Memory B cell (primary cell): ENCODE results near the gene PPP2R1B.
"Not testable (repeated sequence)": the region's sequence is repeated elsewhere in the genome, so short reads cannot be mapped to it uniquely, and the experiment has no call there.

Experiments
- ATAC-seq: fragments of 150-1000 bp; cut with Tn5 transposase; 2 replicates; pipeline ENCODE4 v1.10.0; 2021; ENCODE audit warnings: low read depth, mild to moderate bottlenecking, moderate library complexity
- DNase-seq, 2 donors: peaks; one replicate each; pipeline ENCODE4 v3.0.0; 2022; ENCODE audit warnings: low spot score in 2 of 2
- H3K27ac Mint-ChIP-seq: one replicate; pipeline ENCODE4 v1.8.0; 2022; ENCODE audit warnings: mild to moderate bottlenecking, moderate library complexity, mixed read lengths
- H3K27me3 Mint-ChIP-seq: one replicate; pipeline ENCODE4 v1.8.0; 2022; ENCODE audit warnings: mixed read lengths
- H3K36me3 Mint-ChIP-seq: one replicate; pipeline ENCODE4 v1.8.0; 2022; ENCODE audit warnings: mild to moderate bottlenecking, mixed read lengths
- H3K4me1 Mint-ChIP-seq: one replicate; pipeline ENCODE4 v1.8.0; 2022; ENCODE audit warnings: mixed read lengths
- H3K4me3 Mint-ChIP-seq: one replicate; pipeline ENCODE4 v1.8.0; 2022; ENCODE audit warnings: mild to moderate bottlenecking, moderate library complexity, mixed read lengths
- H3K9me3 Mint-ChIP-seq: one replicate; pipeline ENCODE4 v1.8.0; 2022; ENCODE audit warnings: mixed read lengths

Gene PPP2R1B

DNA sequence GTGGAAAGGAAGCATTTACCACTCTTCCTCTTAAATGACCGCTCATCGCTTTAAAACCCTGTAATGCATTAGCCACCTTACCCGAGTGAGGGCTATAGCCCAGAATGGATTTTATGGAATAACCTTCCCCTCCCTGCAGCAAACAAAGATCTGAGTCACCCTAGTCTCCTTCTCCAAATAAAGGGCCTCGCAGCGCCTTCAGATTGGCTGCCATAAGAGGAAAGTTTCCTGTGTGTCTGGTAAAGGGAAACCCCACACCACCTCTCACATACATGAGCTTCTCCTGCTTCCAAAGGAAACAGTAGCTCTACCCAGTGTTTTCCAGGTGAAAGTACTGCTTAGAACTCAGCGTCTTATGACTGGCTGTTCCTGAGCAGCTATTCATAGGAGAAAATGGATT is 47.8 kb downstream of the PPP2R1B start:
- ATAC-seq = no peak
- no peak overlapping the region for H3K4me3 Mint-ChIP-seq
- H3K36me3 Mint-ChIP-seq = peaks cover 49% of the 10 kb centered on the region
- H3K9me3 Mint-ChIP-seq = peaks cover 6% of the 10 kb centered on the region
- peaks cover 20% of the 10 kb centered on the region for H3K4me1 Mint-ChIP-seq
- no peaks in the 10 kb centered on the region for H3K27me3 Mint-ChIP-seq
- H3K27ac Mint-ChIP-seq = no peak overlapping the region
- no peak for DNase-seq

DNA sequence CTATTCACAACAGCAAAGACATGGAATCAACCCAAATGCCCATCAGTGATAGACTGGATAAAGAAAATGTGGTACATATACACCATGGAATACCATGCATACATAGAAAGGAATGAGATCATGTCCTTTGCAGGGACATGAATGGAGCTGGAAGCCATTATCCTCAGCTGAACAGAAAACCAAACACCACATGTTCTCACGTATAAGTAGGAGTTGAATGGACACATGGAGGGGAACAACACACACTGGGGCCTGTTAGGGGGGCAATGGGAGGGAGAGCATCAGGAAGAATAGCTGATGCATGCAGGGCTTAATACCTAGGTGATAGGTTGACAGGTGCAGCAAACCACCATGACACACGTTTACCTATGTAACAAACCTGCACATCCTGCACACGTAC is 48.5 kb downstream of the PPP2R1B start:
- H3K4me3 Mint-ChIP-seq, ATAC-seq, H3K9me3 Mint-ChIP-seq, DNase-seq, H3K27me3 Mint-ChIP-seq, H3K27ac Mint-ChIP-seq: not testable (repeated sequence)
- peaks cover 20% of the 10 kb centered on the region for H3K4me1 Mint-ChIP-seq
- H3K36me3 Mint-ChIP-seq = peaks cover 43% of the 10 kb centered on the region

DNA sequence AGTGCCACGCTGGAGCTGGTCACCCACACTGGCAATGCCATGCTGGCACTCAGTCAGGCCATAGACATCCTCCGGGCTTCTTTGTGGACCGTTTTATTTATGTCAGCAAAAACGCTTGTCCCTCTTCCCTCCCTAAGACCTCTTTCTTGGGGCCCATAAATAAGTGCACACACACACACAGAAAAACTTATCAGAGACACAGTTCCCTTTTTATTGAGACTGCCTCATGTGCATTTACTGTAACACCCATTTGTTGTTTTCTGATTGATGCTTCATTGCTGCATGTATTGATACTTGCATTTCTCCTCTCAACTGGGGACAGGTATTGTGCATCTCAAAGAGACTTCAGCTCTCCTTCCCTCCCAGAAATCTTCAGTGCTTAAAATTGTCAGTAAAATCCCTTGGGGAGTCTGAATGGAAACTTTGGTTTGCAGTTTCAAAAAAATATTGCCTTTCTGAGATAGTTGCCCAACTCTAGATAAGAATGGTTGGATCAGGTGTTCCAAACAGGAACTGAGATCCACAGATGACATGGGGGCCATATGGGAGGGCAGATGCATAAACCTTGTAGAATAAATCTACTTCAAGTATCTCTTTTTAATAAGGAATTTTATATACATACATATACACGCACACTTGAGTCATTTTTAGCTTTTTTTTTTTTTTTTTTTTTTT is 50.9 kb downstream of the PPP2R1B start:
- Mint-ChIP-seq H3K27ac (peak overlapping the region; percentile 47), H3K4me3 (no peak overlapping the region), H3K36me3 (peaks cover 46% of the 10 kb centered on the region), H3K4me1 (peaks cover 20% of the 10 kb centered on the region), H3K9me3 (peaks cover 6% of the 10 kb centered on the region), H3K27me3 (no peaks in the 10 kb centered on the region)
- no peak for ATAC-seq
- no peak for DNase-seq

DNA sequence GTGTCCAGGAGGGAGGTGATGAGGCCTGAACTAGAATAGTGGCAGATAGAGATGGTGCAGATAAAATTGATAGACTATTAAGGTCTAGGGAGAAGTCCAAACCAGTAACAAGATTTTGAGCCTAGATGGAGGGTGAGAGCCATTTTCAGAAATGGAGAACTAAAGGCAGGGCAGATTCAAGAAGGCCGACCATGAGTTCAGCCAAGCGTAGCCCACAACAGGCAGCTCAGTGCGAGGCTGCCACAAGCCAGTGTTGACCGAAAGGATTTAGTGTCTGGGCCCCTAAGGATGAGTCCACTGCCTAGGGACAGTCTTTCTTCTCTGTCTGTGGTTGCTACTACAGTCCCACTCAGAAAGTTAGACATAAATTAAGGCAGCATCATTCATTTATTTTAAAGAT is 51.7 kb downstream of the PPP2R1B start:
- no peaks in the 10 kb centered on the region for H3K27me3 Mint-ChIP-seq
- H3K4me3 Mint-ChIP-seq = no peak overlapping the region
- ATAC-seq (peak; percentile 63), DNase-seq (no peak)
- peaks cover 20% of the 10 kb centered on the region for H3K4me1 Mint-ChIP-seq
- H3K27ac Mint-ChIP-seq = peak overlapping the region; percentile 47
- H3K9me3 Mint-ChIP-seq = peaks cover 6% of the 10 kb centered on the region
- H3K36me3 Mint-ChIP-seq = peaks cover 45% of the 10 kb centered on the region

DNA sequence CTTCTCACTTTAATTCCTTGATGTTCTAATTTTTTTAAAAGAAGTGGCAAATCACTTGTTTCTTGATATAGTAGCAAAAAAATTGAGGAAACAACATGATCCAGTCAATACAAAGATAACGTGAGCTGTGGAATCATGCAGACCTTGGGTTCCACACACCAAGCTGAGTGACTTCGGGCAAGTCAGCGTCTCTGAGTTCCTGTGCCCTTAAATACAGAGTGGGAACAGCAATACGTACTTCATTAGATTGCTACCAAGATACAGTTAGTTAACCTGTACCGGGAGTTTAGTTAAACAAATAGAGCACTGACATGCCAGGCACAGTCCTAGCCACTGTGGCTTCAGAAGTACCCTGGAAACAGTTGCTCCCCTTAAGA is 58.5 kb downstream of the PPP2R1B start:
- ATAC-seq (no peak), DNase-seq (no peak)
- no peak overlapping the region for H3K4me3 Mint-ChIP-seq
- no peak overlapping the region for H3K27ac Mint-ChIP-seq
- peaks cover 46% of the 10 kb centered on the region for H3K36me3 Mint-ChIP-seq
- H3K27me3 Mint-ChIP-seq = no peaks in the 10 kb centered on the region
- no peaks in the 10 kb centered on the region for H3K9me3 Mint-ChIP-seq
- no peaks in the 10 kb centered on the region for H3K4me1 Mint-ChIP-seq

DNA sequence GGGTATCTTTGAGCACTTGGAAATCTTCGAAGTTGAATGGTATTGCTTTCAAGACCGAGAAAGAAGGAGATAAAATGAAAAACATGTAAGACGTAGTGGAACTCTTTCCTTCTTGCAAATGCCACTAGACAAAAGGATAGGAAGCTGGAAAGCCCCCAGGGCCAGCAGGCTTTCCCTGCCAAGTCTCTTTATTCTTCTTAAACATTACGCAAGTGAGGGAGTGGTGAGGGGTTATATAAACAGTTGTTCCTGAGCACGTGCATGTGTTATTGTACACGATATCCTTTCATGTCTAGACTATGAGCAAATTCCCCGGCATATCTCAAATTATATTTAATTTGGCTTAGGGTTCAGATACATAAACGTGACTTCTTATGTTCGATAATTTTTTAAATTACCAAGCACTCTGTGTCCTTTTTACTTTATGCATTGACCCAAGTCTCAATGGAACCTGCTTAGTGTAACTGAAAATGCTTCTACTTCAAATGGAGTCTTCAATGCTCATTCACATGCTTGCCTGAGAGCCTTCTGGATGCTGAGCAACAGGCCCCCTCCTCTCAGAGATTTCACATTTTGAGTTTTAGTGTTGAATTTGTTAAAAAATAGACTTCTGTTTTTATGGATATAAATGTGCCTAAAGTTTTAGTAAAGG is 59.0 kb downstream of the PPP2R1B start:
- Mint-ChIP-seq H3K27ac (no peak overlapping the region), H3K9me3 (no peaks in the 10 kb centered on the region), H3K36me3 (peaks cover 41% of the 10 kb centered on the region), H3K27me3 (no peaks in the 10 kb centered on the region), H3K4me1 (no peaks in the 10 kb centered on the region), H3K4me3 (no peak overlapping the region)
- ATAC-seq (no peak), DNase-seq (no peak)

DNA sequence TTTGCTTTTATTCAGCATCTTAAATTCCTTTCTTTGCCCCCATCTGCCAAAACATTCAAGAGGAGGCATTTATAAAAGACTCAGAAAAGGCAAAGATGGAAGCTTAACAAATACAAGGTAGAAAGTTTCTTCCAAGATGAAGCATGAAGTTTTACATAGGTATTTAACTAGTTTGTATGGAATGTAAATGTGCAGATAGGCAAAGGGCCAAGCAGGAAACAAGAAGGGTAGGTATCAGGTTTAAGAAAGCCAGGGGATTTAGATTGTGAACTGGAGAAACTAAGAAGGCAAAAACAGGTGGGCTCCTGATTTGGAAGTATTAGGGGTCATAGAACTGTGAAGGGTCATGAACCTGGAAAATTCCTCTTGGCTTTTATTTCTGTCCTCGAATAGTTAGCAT is 62.6 kb downstream of the PPP2R1B start:
- H3K4me3 Mint-ChIP-seq = no peak overlapping the region
- DNase-seq (no peak), ATAC-seq (no peak)
- H3K36me3 Mint-ChIP-seq = peaks cover 31% of the 10 kb centered on the region
- no peak overlapping the region for H3K27ac Mint-ChIP-seq
- H3K27me3 Mint-ChIP-seq = no peaks in the 10 kb centered on the region
- no peaks in the 10 kb centered on the region for H3K9me3 Mint-ChIP-seq
- no peaks in the 10 kb centered on the region for H3K4me1 Mint-ChIP-seq

DNA sequence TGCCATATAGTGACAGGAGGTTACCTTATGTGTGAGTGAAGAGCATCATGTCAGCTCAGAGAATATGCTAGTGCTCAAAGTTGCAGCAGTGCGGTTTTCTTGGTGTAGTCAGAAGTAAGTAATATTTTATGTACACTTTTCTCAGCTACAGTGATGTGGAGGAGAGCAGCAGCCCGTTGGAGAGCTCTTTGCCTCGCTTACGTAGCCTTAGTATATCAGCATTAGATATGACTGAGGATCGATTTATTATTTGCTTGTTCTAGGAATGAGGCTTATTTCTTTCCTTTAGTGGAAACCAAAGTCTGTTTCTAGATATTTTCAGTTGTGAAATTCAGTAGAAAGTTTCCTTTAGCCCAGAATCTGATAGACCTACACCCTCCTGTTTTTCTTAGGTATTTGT is 63.6 kb downstream of the PPP2R1B start:
- no peaks in the 10 kb centered on the region for H3K27me3 Mint-ChIP-seq
- peaks cover 31% of the 10 kb centered on the region for H3K36me3 Mint-ChIP-seq
- no peak overlapping the region for H3K4me3 Mint-ChIP-seq
- no peak for DNase-seq
- H3K27ac Mint-ChIP-seq = no peak overlapping the region
- peaks cover under 1% of the 10 kb centered on the region for H3K4me1 Mint-ChIP-seq
- no peak for ATAC-seq
- no peaks in the 10 kb centered on the region for H3K9me3 Mint-ChIP-seq

DNA sequence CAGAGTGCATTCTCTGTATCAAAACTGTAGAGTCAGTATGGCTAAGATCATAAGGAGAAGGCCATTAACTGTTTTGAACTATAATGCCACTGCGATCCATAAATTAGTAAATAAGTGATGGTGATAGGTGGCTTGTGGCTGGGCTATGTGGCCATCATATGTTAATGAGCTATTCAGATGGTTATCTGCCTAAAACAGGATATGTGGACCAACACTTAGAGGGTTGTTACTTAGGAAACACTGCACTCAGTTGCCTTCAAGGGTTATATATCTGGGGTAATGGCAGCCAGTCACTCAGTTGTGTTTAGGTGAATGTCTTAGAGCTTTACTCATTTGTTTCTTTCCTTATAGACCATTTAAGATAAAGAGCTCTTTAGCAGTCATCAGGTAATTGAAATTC is 66.0 kb downstream of the PPP2R1B start:
- peaks cover 20% of the 10 kb centered on the region for H3K36me3 Mint-ChIP-seq
- no peak for DNase-seq
- H3K27ac Mint-ChIP-seq = no peak overlapping the region
- no peaks in the 10 kb centered on the region for H3K27me3 Mint-ChIP-seq
- H3K4me1 Mint-ChIP-seq = peaks cover 2% of the 10 kb centered on the region
- no peaks in the 10 kb centered on the region for H3K9me3 Mint-ChIP-seq
- no peak for ATAC-seq
- no peak overlapping the region for H3K4me3 Mint-ChIP-seq

DNA sequence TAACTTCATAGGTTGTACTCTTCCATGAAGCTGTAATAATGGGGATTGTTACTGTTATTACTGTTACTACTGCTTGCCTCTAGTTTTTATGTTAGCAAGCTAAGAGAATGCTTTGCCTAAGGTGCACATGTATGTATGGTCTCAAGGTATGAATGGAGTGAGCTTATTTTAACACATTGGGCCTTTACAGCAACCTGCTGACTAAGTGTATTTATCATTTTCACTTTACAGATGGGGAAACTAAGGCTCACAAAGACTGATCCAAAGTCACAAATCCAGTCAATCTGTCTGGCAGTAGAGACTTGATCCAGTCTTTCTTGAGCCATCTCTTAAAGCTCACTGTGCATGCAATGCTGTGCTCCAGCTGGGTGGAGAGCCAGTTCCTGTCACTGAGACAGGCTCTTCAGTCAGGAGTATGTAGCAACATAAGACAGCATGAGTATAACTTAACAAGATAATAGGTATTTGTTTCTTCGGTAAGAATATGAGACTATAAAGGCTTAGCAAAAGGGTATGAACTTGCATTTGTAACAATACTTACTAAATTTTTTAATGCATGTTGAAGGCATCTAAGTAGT is 66.5 kb downstream of the PPP2R1B start:
- ATAC-seq = no peak
- H3K4me1 Mint-ChIP-seq = peaks cover 4% of the 10 kb centered on the region
- DNase-seq = no peak
- H3K4me3 Mint-ChIP-seq = no peak overlapping the region
- no peaks in the 10 kb centered on the region for H3K27me3 Mint-ChIP-seq
- H3K36me3 Mint-ChIP-seq = peaks cover 17% of the 10 kb centered on the region
- H3K9me3 Mint-ChIP-seq = no peaks in the 10 kb centered on the region
- H3K27ac Mint-ChIP-seq = no peak overlapping the region

DNA sequence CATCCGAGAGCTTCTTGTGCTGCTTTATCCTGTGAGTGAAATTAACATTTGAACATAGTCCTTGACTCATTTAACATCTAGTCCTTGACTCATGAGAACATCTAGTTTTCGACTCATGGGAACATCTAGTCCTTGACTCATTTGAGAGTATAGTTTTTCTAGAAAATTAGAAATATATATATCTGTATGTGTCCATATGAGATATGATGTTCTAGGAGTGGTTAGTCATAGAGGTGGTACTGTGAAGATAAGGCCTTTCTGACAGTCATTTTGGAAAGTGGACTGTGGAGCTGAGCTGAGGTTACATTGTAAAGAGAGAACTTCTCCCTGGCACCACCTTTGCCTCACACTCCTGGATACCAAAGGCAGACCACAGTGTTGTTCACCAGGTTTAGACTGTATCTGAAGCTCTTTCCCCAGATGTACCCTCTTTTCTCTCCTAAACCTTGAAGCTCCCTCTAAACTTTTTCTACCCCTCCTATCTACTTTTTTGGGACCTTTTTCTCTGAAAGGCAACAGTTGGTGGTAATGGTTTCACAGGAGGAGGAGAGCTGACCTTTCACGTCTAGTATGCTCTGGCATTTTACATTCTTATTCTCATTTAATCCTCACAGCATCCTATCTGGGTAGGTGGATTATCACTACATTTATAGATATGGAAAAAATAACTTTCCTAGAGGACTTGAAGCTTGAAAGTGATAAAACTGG is 67.2 kb downstream of the PPP2R1B start:
- DNase-seq = no peak
- Mint-ChIP-seq H3K36me3 (peaks cover 16% of the 10 kb centered on the region), H3K4me1 (peaks cover 5% of the 10 kb centered on the region), H3K9me3 (no peaks in the 10 kb centered on the region), H3K27me3 (no peaks in the 10 kb centered on the region), H3K27ac (no peak overlapping the region), H3K4me3 (no peak overlapping the region)
- no peak for ATAC-seq

DNA sequence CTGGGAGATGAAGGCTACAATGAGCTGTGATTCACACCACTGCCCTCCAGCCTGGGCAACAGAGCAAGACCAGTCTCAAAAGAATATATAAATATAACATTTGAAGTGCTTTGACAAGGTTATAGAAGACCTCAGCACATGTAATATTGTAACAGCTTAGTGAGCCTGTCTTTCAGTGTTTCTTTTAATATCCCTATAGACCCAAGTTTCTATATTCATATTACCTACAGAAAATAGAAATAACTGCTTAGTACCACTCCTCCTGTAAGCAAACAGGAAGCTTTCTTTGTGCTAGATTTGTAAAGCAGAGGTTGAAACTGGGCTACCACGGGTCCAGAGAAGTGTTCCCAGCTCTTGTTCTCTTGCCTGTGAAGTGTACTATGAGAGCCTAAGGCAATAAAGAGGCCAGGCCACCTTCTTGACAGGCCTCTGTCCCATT is 68.2 kb downstream of the PPP2R1B start:
- Mint-ChIP-seq H3K9me3 (no peaks in the 10 kb centered on the region), H3K36me3 (peaks cover 11% of the 10 kb centered on the region), H3K4me3 (no peak overlapping the region), H3K4me1 (peaks cover 5% of the 10 kb centered on the region), H3K27me3 (no peaks in the 10 kb centered on the region), H3K27ac (no peak overlapping the region)
- ATAC-seq = no peak
- DNase-seq = no peak

DNA sequence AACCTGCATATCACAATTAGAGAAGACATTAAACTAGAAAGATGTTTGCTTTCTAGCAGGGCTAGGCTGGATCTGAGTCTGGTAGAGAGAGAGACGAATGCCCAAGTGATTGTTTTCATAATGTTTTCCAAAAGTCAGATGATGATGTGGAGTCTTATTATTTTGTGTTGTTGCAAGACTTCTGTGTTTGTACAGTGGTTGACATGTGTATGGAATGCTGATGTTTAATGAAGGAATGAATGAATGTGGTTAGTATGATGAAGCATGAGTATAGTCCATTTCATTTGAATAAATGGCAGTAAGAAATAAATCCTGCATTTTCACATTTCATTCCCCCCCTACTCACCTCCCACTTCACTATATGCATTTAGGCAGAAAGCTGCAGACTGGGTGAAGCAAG is 69.6 kb downstream of the PPP2R1B start:
- H3K4me1 Mint-ChIP-seq = peaks cover 5% of the 10 kb centered on the region

DNA sequence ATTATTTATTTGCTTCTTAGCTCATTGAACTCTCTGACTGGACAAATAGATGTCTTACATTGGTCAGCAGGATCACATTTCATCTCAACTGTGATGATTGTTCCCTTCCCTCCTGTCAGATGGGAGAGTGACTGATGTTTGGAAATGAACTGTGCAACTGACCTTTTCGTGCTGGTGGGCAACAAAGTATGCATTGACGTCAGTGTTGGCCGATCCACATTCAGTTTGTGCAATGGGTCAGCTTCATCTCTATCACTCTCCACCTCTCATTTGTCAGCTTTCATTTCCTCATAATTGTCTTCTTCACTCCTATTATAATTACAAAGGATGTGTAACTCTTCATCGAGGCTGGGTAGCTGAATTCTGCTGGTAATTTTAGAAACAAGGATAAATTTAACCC is 71.3 kb downstream of the PPP2R1B start:
- Mint-ChIP-seq H3K9me3 (no peaks in the 10 kb centered on the region), H3K4me1 (peaks cover 5% of the 10 kb centered on the region), H3K27ac (no peak overlapping the region), H3K4me3 (no peak overlapping the region), H3K36me3 (peaks cover 12% of the 10 kb centered on the region), H3K27me3 (no peaks in the 10 kb centered on the region)
- ATAC-seq = no peak
- DNase-seq = no peak

More for the DNA sequence above, 69.6 kb downstream of the PPP2R1B start:
- no peaks in the 10 kb centered on the region for H3K27me3 Mint-ChIP-seq
- DNase-seq = no peak
- H3K4me3 Mint-ChIP-seq = no peak overlapping the region
- ATAC-seq = no peak
- no peaks in the 10 kb centered on the region for H3K9me3 Mint-ChIP-seq
- H3K27ac Mint-ChIP-seq = no peak overlapping the region
- H3K36me3 Mint-ChIP-seq = peaks cover 9% of the 10 kb centered on the region
